ENCODE data around the gene GALNT2.

The GALNT2 gene

DNA sequence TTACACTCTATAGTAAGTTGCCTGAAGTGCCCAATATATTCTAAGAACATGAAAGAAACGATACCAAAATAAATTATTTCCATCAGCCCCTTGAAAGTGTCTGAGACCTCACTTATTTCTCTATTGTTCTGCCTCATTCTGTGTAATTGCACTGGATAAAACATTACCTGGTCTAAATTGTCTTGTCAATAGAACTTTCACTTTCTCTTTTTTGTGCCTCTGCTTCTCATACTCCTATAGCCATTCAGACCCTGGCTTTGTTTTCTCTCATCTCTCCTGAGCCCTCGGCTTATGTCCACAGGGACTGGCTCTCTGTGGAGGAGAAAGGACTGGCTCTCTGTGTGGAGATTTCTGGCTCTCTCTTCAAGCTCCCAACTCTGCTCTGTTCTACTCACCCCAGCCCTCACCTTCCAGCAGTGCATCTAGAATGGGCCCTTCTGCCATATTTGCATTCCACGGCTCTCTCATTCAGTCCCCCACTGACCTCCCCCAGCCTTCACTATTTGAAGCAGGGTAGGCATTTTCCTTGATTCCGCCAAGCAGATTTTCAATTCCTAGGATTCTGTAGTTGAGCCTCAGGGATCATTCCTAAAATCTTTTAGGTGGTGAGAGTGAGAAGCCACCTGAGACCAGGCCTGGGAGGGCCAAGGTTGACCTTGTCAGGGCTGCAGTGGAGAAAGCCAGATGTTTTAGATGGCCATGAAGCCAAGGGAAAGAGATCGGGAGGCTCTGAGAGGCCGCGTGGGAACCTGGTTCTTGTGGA, 15.9 kb upstream of the GALNT2 start:
- H3K36me3 ChIP-seq (ENCODE audit: insufficient read depth, insufficient read length, low read length): no peaks in the 10 kb centered on the region
- peaks cover 5% of the 10 kb centered on the region for H3K4me1 ChIP-seq (ENCODE audit: insufficient read depth, insufficient read length)
- no peak overlapping the region for H3K9ac ChIP-seq (ENCODE audit: insufficient read length, low read depth)
- no peaks in the 10 kb centered on the region for H3K27me3 ChIP-seq (ENCODE audit: insufficient read depth, insufficient read length)
- no peaks in the 10 kb centered on the region for H3K9me3 ChIP-seq (ENCODE audit: insufficient read depth, low read length)
- no peak overlapping the region for H3K4me3 ChIP-seq (ENCODE audit: insufficient read length, low read depth)
- DNase-seq (ENCODE audit: low read depth, low spot score): no peak
- TF ChIP-seq ZNF274 (IDR thresholded peaks at IDR 0.05; ENCODE audit: low read depth, low read length): no peak
- no peak for TF ChIP-seq SUZ12 (IDR thresholded peaks at IDR 0.05; ENCODE audit: extremely low read depth, insufficient read depth, insufficient read length)
- TF ChIP-seq YY1 (IDR thresholded peaks at IDR 0.05; ENCODE audit: insufficient read depth, insufficient read length): no peak

DNA sequence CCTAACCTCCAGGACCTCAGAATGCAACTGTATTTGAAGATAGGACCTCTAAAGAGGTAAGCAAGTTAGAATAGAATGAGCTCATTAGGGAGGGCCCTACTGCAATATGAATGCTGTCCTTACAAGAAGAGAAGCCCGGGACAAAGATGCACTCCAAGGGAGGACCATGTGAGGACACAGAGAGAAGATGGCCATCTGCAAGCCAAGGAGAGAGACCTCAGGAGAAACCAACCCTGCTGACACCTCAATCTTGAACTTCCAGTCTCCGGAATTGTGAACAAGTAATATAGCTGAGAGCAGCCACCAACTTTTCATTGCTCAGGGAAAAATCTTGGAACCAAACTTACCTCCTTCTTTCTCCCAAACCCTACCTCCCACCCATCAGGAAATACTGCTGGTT, 15.0 kb upstream of the GALNT2 start:
- no peaks in the 10 kb centered on the region for H3K27me3 ChIP-seq (ENCODE audit: insufficient read depth, insufficient read length)
- DNase-seq (ENCODE audit: low read depth, low spot score): no peak
- no peaks in the 10 kb centered on the region for H3K9me3 ChIP-seq (ENCODE audit: insufficient read depth, low read length)
- peaks cover under 1% of the 10 kb centered on the region for H3K4me1 ChIP-seq (ENCODE audit: insufficient read depth, insufficient read length)
- H3K4me3 ChIP-seq (ENCODE audit: insufficient read length, low read depth): no peak overlapping the region
- no peak overlapping the region for H3K9ac ChIP-seq (ENCODE audit: insufficient read length, low read depth)
- no peaks in the 10 kb centered on the region for H3K36me3 ChIP-seq (ENCODE audit: insufficient read depth, insufficient read length, low read length)
- no peak for TF ChIP-seq ZNF274 (IDR thresholded peaks at IDR 0.05; ENCODE audit: low read depth, low read length)
- TF ChIP-seq YY1 (IDR thresholded peaks at IDR 0.05; ENCODE audit: insufficient read depth, insufficient read length): no peak

DNA sequence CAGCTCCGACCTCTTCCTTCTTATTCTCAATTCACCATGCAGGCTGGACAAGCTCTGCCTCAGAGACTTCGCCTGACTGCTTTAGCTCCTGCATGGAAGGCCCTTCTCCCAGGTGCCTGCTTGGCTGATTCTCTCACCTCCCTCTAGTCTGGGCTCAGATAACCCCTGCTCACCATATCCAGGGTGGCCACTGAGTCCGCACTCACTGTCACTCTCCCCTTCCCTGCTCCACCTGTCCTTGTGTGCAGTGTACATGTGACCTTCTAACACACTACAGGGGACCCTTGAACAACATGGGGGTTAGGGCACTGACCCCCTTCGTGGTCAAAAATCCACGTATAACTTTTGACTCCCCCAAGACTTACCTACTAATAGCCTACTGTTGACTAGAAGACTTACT, 14.4 kb upstream of the GALNT2 start:
- TF ChIP-seq YY1 (IDR thresholded peaks at IDR 0.05; ENCODE audit: insufficient read depth, insufficient read length) (no peak), ZNF274 (IDR thresholded peaks at IDR 0.05; ENCODE audit: low read depth, low read length) (no peak), SUZ12 (IDR thresholded peaks at IDR 0.05; ENCODE audit: extremely low read depth, insufficient read depth, insufficient read length) (no peak)
- no peak for DNase-seq (ENCODE audit: low read depth, low spot score)
- Histone ChIP-seq H3K9ac (ENCODE audit: insufficient read length, low read depth) (no peak overlapping the region), H3K4me3 (ENCODE audit: insufficient read length, low read depth) (no peak overlapping the region), H3K9me3 (ENCODE audit: insufficient read depth, low read length) (no peaks in the 10 kb centered on the region), H3K27me3 (ENCODE audit: insufficient read depth, insufficient read length) (no peaks in the 10 kb centered on the region), H3K4me1 (ENCODE audit: insufficient read depth, insufficient read length) (no peaks in the 10 kb centered on the region), H3K36me3 (ENCODE audit: insufficient read depth, insufficient read length, low read length) (no peaks in the 10 kb centered on the region)

DNA sequence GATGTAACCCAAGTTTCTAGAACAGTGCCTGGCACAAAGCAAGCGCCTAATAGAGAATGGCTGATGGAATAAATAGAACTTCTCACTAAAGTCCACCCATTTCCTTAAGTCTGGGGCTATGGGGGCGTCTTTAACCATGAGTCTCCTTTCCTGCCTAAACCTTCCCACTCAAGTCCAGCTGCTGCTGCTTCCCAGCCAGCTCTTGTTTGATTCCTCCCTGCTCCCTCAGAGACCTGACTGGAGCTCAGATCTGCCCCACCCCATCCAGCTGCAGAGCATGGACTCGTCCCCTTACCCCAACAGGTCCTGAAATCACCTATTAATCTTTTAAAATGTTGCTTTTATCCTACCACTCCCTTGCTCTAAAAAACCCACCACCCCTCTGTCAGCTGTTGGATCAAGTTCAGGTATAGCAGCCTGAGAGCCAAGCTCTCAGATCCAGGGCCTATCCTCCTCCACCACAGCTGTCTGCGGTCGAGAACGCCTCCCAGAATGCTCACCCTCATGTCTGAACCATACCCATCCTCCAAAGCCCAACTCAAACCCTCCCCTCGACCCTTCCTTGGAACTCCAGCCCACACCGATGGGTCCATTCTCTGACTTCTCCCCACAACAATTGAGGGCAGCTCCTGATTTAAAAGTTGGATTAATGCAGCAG, 12.8 kb upstream of the GALNT2 start:
- DNase-seq (ENCODE audit: low read depth, low spot score): no peak
- Histone ChIP-seq H3K9me3 (ENCODE audit: insufficient read depth, low read length) (no peaks in the 10 kb centered on the region), H3K4me3 (ENCODE audit: insufficient read length, low read depth) (no peak overlapping the region), H3K4me1 (ENCODE audit: insufficient read depth, insufficient read length) (no peaks in the 10 kb centered on the region), H3K9ac (ENCODE audit: insufficient read length, low read depth) (no peak overlapping the region), H3K36me3 (ENCODE audit: insufficient read depth, insufficient read length, low read length) (no peaks in the 10 kb centered on the region), H3K27me3 (ENCODE audit: insufficient read depth, insufficient read length) (no peaks in the 10 kb centered on the region)
- no peak for TF ChIP-seq YY1 (IDR thresholded peaks at IDR 0.05; ENCODE audit: insufficient read depth, insufficient read length)

DNA sequence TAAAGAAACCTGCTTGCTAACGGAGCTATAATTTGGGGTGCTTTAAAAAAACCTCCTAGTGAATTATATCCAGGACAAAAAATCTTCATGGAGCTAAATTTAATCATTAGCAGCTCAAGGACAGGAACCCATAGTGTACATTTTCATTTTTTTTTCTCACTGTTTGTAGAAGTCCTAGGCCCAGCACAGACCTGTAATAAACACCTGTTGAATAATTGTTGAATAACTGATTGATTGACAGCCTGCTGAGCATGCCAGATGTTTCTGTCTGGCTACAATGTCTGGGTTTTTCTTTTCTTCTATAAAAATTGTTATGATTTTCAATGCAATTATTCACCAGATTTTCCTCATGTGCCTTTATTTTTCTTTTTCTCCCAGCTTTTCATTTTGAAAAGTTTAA, 10.9 kb upstream of the GALNT2 start:
- Histone ChIP-seq H3K9ac (ENCODE audit: insufficient read length, low read depth) (no peak overlapping the region), H3K4me3 (ENCODE audit: insufficient read length, low read depth) (no peak overlapping the region), H3K4me1 (ENCODE audit: insufficient read depth, insufficient read length) (no peaks in the 10 kb centered on the region), H3K27me3 (ENCODE audit: insufficient read depth, insufficient read length) (no peaks in the 10 kb centered on the region), H3K9me3 (ENCODE audit: insufficient read depth, low read length) (peaks cover 4% of the 10 kb centered on the region; the same call in 1 of the 2 replicates), H3K36me3 (ENCODE audit: insufficient read depth, insufficient read length, low read length) (no peaks in the 10 kb centered on the region)
- TF ChIP-seq ZNF274 (IDR thresholded peaks at IDR 0.05; ENCODE audit: low read depth, low read length) (no peak), YY1 (IDR thresholded peaks at IDR 0.05; ENCODE audit: insufficient read depth, insufficient read length) (no peak), SUZ12 (IDR thresholded peaks at IDR 0.05; ENCODE audit: extremely low read depth, insufficient read depth, insufficient read length) (no peak)
- DNase-seq (ENCODE audit: low read depth, low spot score): no peak

DNA sequence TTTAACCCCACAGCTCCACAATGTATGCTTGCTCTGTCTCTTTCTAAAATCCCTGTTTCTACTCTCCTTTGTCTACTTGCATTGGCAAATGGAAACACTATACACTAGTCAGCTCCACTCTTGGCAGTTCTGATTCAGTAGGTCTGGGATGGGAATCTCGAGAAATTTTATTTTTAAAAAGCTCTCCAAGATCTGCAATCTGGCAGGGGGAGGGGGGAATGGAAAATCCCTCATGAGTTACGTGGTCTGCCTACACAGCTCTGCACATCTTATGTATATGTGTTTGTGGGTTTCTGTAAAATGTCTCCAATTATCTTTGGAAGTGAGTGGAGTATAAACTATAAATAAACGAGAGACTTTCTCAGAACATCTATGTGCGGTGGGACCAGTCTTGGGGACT, 9.9 kb upstream of the GALNT2 start:
- no peak for DNase-seq (ENCODE audit: low read depth, low spot score)
- no peak for TF ChIP-seq YY1 (IDR thresholded peaks at IDR 0.05; ENCODE audit: insufficient read depth, insufficient read length)
- TF ChIP-seq ZNF274 (IDR thresholded peaks at IDR 0.05; ENCODE audit: low read depth, low read length): no peak
- TF ChIP-seq SUZ12 (IDR thresholded peaks at IDR 0.05; ENCODE audit: extremely low read depth, insufficient read depth, insufficient read length): no peak
- no peaks in the 10 kb centered on the region for H3K27me3 ChIP-seq (ENCODE audit: insufficient read depth, insufficient read length)

DNA sequence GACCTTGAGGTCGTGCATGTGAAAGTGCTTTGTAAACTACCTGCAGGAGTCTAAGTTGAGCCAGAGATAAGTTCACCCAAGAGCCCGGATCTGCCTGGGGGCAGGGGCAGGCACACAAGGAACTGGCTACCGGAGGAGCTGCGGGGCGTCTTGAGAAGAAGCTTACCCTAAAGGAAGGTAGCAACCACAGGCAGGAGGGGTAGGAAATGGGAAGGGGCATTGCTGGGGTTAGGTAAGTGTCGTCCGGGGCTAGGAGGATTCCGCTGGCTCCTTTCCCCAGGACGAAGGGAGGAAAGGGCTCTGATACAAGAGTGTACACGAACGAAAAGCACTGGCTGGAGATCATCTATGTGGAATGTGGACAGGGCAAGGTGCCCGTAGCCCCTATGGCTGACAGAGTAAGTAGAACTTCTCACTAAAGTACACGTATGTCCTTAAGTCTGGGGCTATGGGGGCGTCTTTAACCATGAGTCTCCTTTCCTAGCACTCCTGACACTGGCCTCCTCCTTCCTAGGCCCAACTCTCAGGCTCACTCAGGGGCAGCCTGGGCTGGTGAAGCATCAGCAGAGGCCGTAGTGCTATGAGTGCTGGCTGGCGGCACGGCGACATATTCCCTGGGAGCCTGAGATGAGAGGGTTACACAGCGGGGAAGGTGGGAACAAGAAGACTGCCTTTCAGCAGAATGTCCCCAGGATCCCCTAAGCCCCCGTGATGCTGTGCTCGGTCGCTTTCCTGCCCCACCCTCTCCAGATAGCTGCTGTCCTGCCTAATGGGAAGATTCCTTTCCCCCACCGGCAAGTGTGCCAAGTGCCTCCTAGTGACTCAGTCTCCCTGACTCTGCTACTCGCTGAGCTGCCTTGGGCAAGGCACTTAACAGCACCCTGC, 9.1 kb upstream of the GALNT2 start:
- Histone ChIP-seq H3K9me3 (ENCODE audit: insufficient read depth, low read length) (peaks cover 10% of the 10 kb centered on the region), H3K9ac (ENCODE audit: insufficient read length, low read depth) (no peak overlapping the region), H3K36me3 (ENCODE audit: insufficient read depth, insufficient read length, low read length) (no peaks in the 10 kb centered on the region), H3K4me1 (ENCODE audit: insufficient read depth, insufficient read length) (no peaks in the 10 kb centered on the region), H3K27me3 (ENCODE audit: insufficient read depth, insufficient read length) (no peaks in the 10 kb centered on the region), H3K4me3 (ENCODE audit: insufficient read length, low read depth) (no peak overlapping the region)
- TF ChIP-seq SUZ12 (IDR thresholded peaks at IDR 0.05; ENCODE audit: extremely low read depth, insufficient read depth, insufficient read length) (no peak), YY1 (IDR thresholded peaks at IDR 0.05; ENCODE audit: insufficient read depth, insufficient read length) (no peak), ZNF274 (IDR thresholded peaks at IDR 0.05; ENCODE audit: low read depth, low read length) (no peak)
- no peak for DNase-seq (ENCODE audit: low read depth, low spot score)

More for the DNA sequence above, 9.9 kb upstream of the GALNT2 start:
- no peak overlapping the region for H3K4me3 ChIP-seq (ENCODE audit: insufficient read length, low read depth)
- no peaks in the 10 kb centered on the region for H3K36me3 ChIP-seq (ENCODE audit: insufficient read depth, insufficient read length, low read length)
- H3K4me1 ChIP-seq (ENCODE audit: insufficient read depth, insufficient read length): no peaks in the 10 kb centered on the region
- H3K9ac ChIP-seq (ENCODE audit: insufficient read length, low read depth): no peak overlapping the region
- H3K9me3 ChIP-seq (ENCODE audit: insufficient read depth, low read length): peaks cover 5% of the 10 kb centered on the region
